ENCODE results near the gene SLC12A4.

- no peak for TF ChIP-seq CTCF (IDR thresholded peaks at IDR 0.05)
- no peak for TF ChIP-seq POLR2A (IDR thresholded peaks at IDR 0.05)
Observed at GRCh38 chr16:67932462-67932840, 36.0 kb downstream of the SLC12A4 start.
